ENCODE data around the gene CMIP. TPM values are rescaled to one million over a fixed set of nuclear protein-coding genes. Genes with fewer than 3 reads are reported as not detected.

Gene CMIP
- total RNA-seq, 1 donor from 2014 or later, result 111 TPM

- no peak for DNase-seq (ENCODE audit: extremely low read depth, low read depth, low spot score)
Measured at GRCh38 chr16:81458827-81459598, 14.4 kb downstream of the CMIP start.

- DNase-seq (ENCODE audit: extremely low read depth, low read depth, low spot score), result no peak
Measured at GRCh38 chr16:81460075-81460474, 15.5 kb downstream of the CMIP start.

GRCh38 chr16:81461243-81461642, 16.6 kb downstream of the CMIP start:
- DNase-seq (ENCODE audit: extremely low read depth, low read depth, low spot score), result no peak

- no peak for DNase-seq (ENCODE audit: extremely low read depth, low read depth, low spot score)
Measured at GRCh38 chr16:81461766-81462165, 17.2 kb downstream of the CMIP start.

GRCh38 chr16:81462683-81463082, 18.1 kb downstream of the CMIP start:
- DNase-seq (ENCODE audit: extremely low read depth, low read depth, low spot score), result no peak

- DNase-seq (ENCODE audit: extremely low read depth, low read depth, low spot score), result no peak
Measured at GRCh38 chr16:81463296-81463890, 18.8 kb downstream of the CMIP start.

- no peak for DNase-seq (ENCODE audit: extremely low read depth, low read depth, low spot score)
Measured at GRCh38 chr16:81464279-81464678, 19.7 kb downstream of the CMIP start.

GRCh38 chr16:81465375-81465943, 20.9 kb downstream of the CMIP start:
- DNase-seq (ENCODE audit: extremely low read depth, low read depth, low spot score), result no peak

GRCh38 chr16:81466356-81466980, 21.9 kb downstream of the CMIP start:
- no peak for DNase-seq (ENCODE audit: extremely low read depth, low read depth, low spot score)

GRCh38 chr16:81467072-81467471, 22.5 kb downstream of the CMIP start:
- no peak for DNase-seq (ENCODE audit: extremely low read depth, low read depth, low spot score)

GRCh38 chr16:81467815-81468214, 23.2 kb downstream of the CMIP start:
- DNase-seq (ENCODE audit: extremely low read depth, low read depth, low spot score), result no peak

GRCh38 chr16:81468269-81468902, 23.8 kb downstream of the CMIP start:
- DNase-seq (ENCODE audit: extremely low read depth, low read depth, low spot score), result no peak

GRCh38 chr16:81469183-81469677, 24.6 kb downstream of the CMIP start:
- no peak for DNase-seq (ENCODE audit: extremely low read depth, low read depth, low spot score)

GRCh38 chr16:81469710-81470535, 25.3 kb downstream of the CMIP start:
- no peak for DNase-seq (ENCODE audit: extremely low read depth, low read depth, low spot score)

- no peak for DNase-seq (ENCODE audit: extremely low read depth, low read depth, low spot score)
Measured at GRCh38 chr16:81470796-81471636, 26.4 kb downstream of the CMIP start.

- no peak for DNase-seq (ENCODE audit: extremely low read depth, low read depth, low spot score)
Measured at GRCh38 chr16:81471882-81472281, 27.3 kb downstream of the CMIP start.

- no peak for DNase-seq (ENCODE audit: extremely low read depth, low read depth, low spot score)
Measured at GRCh38 chr16:81472391-81472790, 27.8 kb downstream of the CMIP start.

GRCh38 chr16:81473066-81473488, 28.5 kb downstream of the CMIP start:
- DNase-seq (ENCODE audit: extremely low read depth, low read depth, low spot score), result no peak

GRCh38 chr16:81473558-81473957, 28.9 kb downstream of the CMIP start:
- no peak for DNase-seq (ENCODE audit: extremely low read depth, low read depth, low spot score)

Data from glomerular endothelial cell (primary cell).